ENCODE measurements around the gene MRPS34.

The MRPS34 gene

GRCh38 chr16:1794221-1794871, 21.4 kb upstream of the MRPS34 start:
- peak; percentile 27 for DNase-seq

GRCh38 chr16:1793578-1794220, 20.8 kb upstream of the MRPS34 start, which contains the start of gene IGFALS:
Gene IGFALS (minus strand): TSS chr16:1793705. CDS start chr16:1793652, 53 bp downstream.
- no peak for DNase-seq

- no peak for DNase-seq
Measured at GRCh38 chr16:1792836-1793577, 20.1 kb upstream of the MRPS34 start.

- no peak for DNase-seq
Measured at GRCh38 chr16:1791943-1792812, 19.2 kb upstream of the MRPS34 start.

- no peak for DNase-seq
Measured at GRCh38 chr16:1791256-1791942, 18.5 kb upstream of the MRPS34 start.

- no peak for DNase-seq
Measured at GRCh38 chr16:1790611-1791255, 17.8 kb upstream of the MRPS34 start.

- no peak for DNase-seq
Measured at GRCh38 chr16:1790261-1790610, 17.3 kb upstream of the MRPS34 start.

- no peak for DNase-seq
Measured at GRCh38 chr16:1789643-1790045, 16.7 kb upstream of the MRPS34 start.

- no peak for DNase-seq
Measured at GRCh38 chr16:1788708-1789100, 15.8 kb upstream of the MRPS34 start.

- no peak for DNase-seq
Measured at GRCh38 chr16:1788095-1788707, 15.3 kb upstream of the MRPS34 start.

GRCh38 chr16:1787322-1788094, 14.6 kb upstream of the MRPS34 start:
- DNase-seq: no peak

GRCh38 chr16:1787056-1787321, 14.1 kb upstream of the MRPS34 start:
- DNase-seq: no peak

GRCh38 chr16:1786242-1787055, 13.5 kb upstream of the MRPS34 start:
- no peak for DNase-seq

- DNase-seq: no peak
Measured at GRCh38 chr16:1785846-1786170, 12.9 kb upstream of the MRPS34 start.

GRCh38 chr16:1784977-1785845, 12.3 kb upstream of the MRPS34 start:
- DNase-seq: no peak

GRCh38 chr16:1782408-1783264, 9.7 kb upstream of the MRPS34 start, which contains the start of the genes NUBP2 and SPSB3:
Gene NUBP2 (plus strand): TSS chr16:1782960. CDS start chr16:1783021, 61 bp downstream.
Gene SPSB3 (minus strand): TSS chr16:1782571. CDS start chr16:1781483, 1,088 bp downstream.
- DNase-seq: peak; percentile 99

GRCh38 chr16:1781758-1782407, 8.9 kb upstream of the MRPS34 start:
- no peak for DNase-seq

Measured in NCI-H2107 (cell line).